ENCODE results near the gene HTT-AS.

Gene HTT-AS

GRCh38 chr4:3121110-3121509 lies 46.8 kb upstream of the HTT-AS start:
- H2BK12ac ChIP-seq (ENCODE audit: low read length) = no peak overlapping the region
- H3K4ac ChIP-seq (ENCODE audit: low read length) = no peak overlapping the region
- H2AK5ac ChIP-seq (ENCODE audit: low read depth, low read length) = no peak overlapping the region
- H3K4me3 ChIP-seq (ENCODE audit: low read length in 2 of 2) = no peak overlapping the region
- H2BK15ac ChIP-seq (ENCODE audit: low read length) = no peak overlapping the region
- no CpG with 5 or more reads among the region's 9 CpGs for WGBS, 2 donors (ENCODE audit: extremely low coverage in 2 of 2, insufficient read length in 2 of 2, insufficient replicate concordance in 1 of 2)
- no peaks in the 10 kb centered on the region for H3K27me3 ChIP-seq (ENCODE audit: control insufficient read depth in 3 of 3, insufficient read depth in 3 of 3, low read depth in 1 of 3, low read length in 3 of 3)
- no peak overlapping the region for H3K4me2 ChIP-seq (ENCODE audit: insufficient read depth, low read length, poor library complexity, severe bottlenecking)
- peaks cover 0 to 4% of the 10 kb centered on the region in 2 donors for H3K9me3 ChIP-seq (replicated peaks in 1 of 2; ENCODE audit: control insufficient read depth in 2 of 2, insufficient read depth in 1 of 2, low read depth in 1 of 2, low read length in 2 of 2)
- no peak overlapping the region for H2BK120ac ChIP-seq (ENCODE audit: low read depth, low read length)
- no peak overlapping the region for H3K23ac ChIP-seq (ENCODE audit: low read depth, low read length, poor library complexity)
- no peak for DNase-seq (ENCODE audit: low spot score)
- H3K4me1 ChIP-seq (ENCODE audit: control insufficient read depth in 2 of 2, insufficient read depth in 1 of 2, low read depth in 1 of 2, low read length in 2 of 2) = no peaks in the 10 kb centered on the region
- H3K79me1 ChIP-seq (ENCODE audit: low read depth, low read length) = peaks cover 2% of the 10 kb centered on the region
- H2AFZ ChIP-seq (ENCODE audit: low read length) = no peak overlapping the region
- H3K36me3 ChIP-seq (replicated peaks in 1 of 2; ENCODE audit: control insufficient read depth in 2 of 2, insufficient read depth in 2 of 2, low read length in 2 of 2) = peaks cover 29 to 94% of the 10 kb centered on the region in 2 donors
- no peak overlapping the region for H3K14ac ChIP-seq (ENCODE audit: low read length)
- H4K91ac ChIP-seq (ENCODE audit: low read depth, low read length, poor library complexity) = no peak overlapping the region
- H4K8ac ChIP-seq (ENCODE audit: low read depth, low read length) = no peak overlapping the region
- no peak overlapping the region for H2BK5ac ChIP-seq (ENCODE audit: low read length)
- H3K9ac ChIP-seq (ENCODE audit: low read depth, low read length, poor library complexity) = no peak overlapping the region
- H3K27ac ChIP-seq (replicated peaks; ENCODE audit: low read length) = no peak overlapping the region
- H3K18ac ChIP-seq (ENCODE audit: low read length) = no peak overlapping the region

GRCh38 chr4:3119464-3119863 lies 45.1 kb upstream of the HTT-AS start:
- Histone ChIP-seq H4K8ac (ENCODE audit: low read depth, low read length) (no peak overlapping the region), H4K91ac (ENCODE audit: low read depth, low read length, poor library complexity) (no peak overlapping the region), H3K4ac (ENCODE audit: low read length) (no peak overlapping the region), H2AFZ (ENCODE audit: low read length) (no peak overlapping the region), H3K4me1 (ENCODE audit: control insufficient read depth in 2 of 2, insufficient read depth in 1 of 2, low read depth in 1 of 2, low read length in 2 of 2) (no peaks in the 10 kb centered on the region), H2BK12ac (ENCODE audit: low read length) (no peak overlapping the region), H3K18ac (ENCODE audit: low read length) (no peak overlapping the region), H3K9me3 (replicated peaks in 1 of 2; ENCODE audit: control insufficient read depth in 2 of 2, insufficient read depth in 1 of 2, low read depth in 1 of 2, low read length in 2 of 2) (peaks cover 0 to 4% of the 10 kb centered on the region in 2 donors), H2BK15ac (ENCODE audit: low read length) (no peak overlapping the region), H3K36me3 (replicated peaks in 1 of 2; ENCODE audit: control insufficient read depth in 2 of 2, insufficient read depth in 2 of 2, low read length in 2 of 2) (peaks cover 35 to 96% of the 10 kb centered on the region in 2 donors), H2BK5ac (ENCODE audit: low read length) (no peak overlapping the region), H3K23ac (ENCODE audit: low read depth, low read length, poor library complexity) (no peak overlapping the region), H3K79me1 (ENCODE audit: low read depth, low read length) (peaks cover 2% of the 10 kb centered on the region), H3K9ac (ENCODE audit: low read depth, low read length, poor library complexity) (no peak overlapping the region), H3K14ac (ENCODE audit: low read length) (no peak overlapping the region), H3K4me2 (ENCODE audit: insufficient read depth, low read length, poor library complexity, severe bottlenecking) (no peak overlapping the region), H3K27ac (replicated peaks; ENCODE audit: low read length) (no peak overlapping the region), H3K4me3 (ENCODE audit: low read length in 2 of 2) (no peak overlapping the region), H2BK120ac (ENCODE audit: low read depth, low read length) (no peak overlapping the region), H2AK5ac (ENCODE audit: low read depth, low read length) (no peak overlapping the region), H3K27me3 (ENCODE audit: control insufficient read depth in 3 of 3, insufficient read depth in 3 of 3, low read depth in 1 of 3, low read length in 3 of 3) (no peaks in the 10 kb centered on the region)
- DNase-seq (ENCODE audit: low spot score) = no peak
- WGBS, 2 donors (ENCODE audit: extremely low coverage in 2 of 2, insufficient read length in 2 of 2, insufficient replicate concordance in 1 of 2) = no CpG with 5 or more reads among the region's 2 CpGs

- no peak overlapping the region for H3K4me2 ChIP-seq (ENCODE audit: insufficient read depth, low read length, poor library complexity, severe bottlenecking)
- DNase-seq (ENCODE audit: low spot score) = no peak
- no peak overlapping the region for H2BK12ac ChIP-seq (ENCODE audit: low read length)
- WGBS, 2 donors (ENCODE audit: extremely low coverage in 2 of 2, insufficient read length in 2 of 2, insufficient replicate concordance in 1 of 2) = no CpG with 5 or more reads among the region's 8 CpGs
- H3K14ac ChIP-seq (ENCODE audit: low read length) = no peak overlapping the region
- no peak overlapping the region for H2AFZ ChIP-seq (ENCODE audit: low read length)
- no peak overlapping the region for H3K27ac ChIP-seq (replicated peaks; ENCODE audit: low read length)
- no peak overlapping the region for H4K91ac ChIP-seq (ENCODE audit: low read depth, low read length, poor library complexity)
- H3K9ac ChIP-seq (ENCODE audit: low read depth, low read length, poor library complexity) = no peak overlapping the region
- no peak overlapping the region for H2BK15ac ChIP-seq (ENCODE audit: low read length)
- H3K36me3 ChIP-seq (replicated peaks in 1 of 2; ENCODE audit: control insufficient read depth in 2 of 2, insufficient read depth in 2 of 2, low read length in 2 of 2) = peaks cover 35 to 97% of the 10 kb centered on the region in 2 donors
- H3K18ac ChIP-seq (ENCODE audit: low read length) = no peak overlapping the region
- no peak overlapping the region for H3K4ac ChIP-seq (ENCODE audit: low read length)
- H2BK5ac ChIP-seq (ENCODE audit: low read length) = no peak overlapping the region
- H4K8ac ChIP-seq (ENCODE audit: low read depth, low read length) = no peak overlapping the region
- H2BK120ac ChIP-seq (ENCODE audit: low read depth, low read length) = no peak overlapping the region
- no peaks in the 10 kb centered on the region for H3K4me1 ChIP-seq (ENCODE audit: control insufficient read depth in 2 of 2, insufficient read depth in 1 of 2, low read depth in 1 of 2, low read length in 2 of 2)
- H3K79me1 ChIP-seq (ENCODE audit: low read depth, low read length) = peaks cover 2% of the 10 kb centered on the region
- H3K4me3 ChIP-seq (ENCODE audit: low read length in 2 of 2) = no peak overlapping the region
- no peak overlapping the region for H2AK5ac ChIP-seq (ENCODE audit: low read depth, low read length)
- no peak overlapping the region for H3K23ac ChIP-seq (ENCODE audit: low read depth, low read length, poor library complexity)
- H3K27me3 ChIP-seq (ENCODE audit: control insufficient read depth in 3 of 3, insufficient read depth in 3 of 3, low read depth in 1 of 3, low read length in 3 of 3) = no peaks in the 10 kb centered on the region
- H3K9me3 ChIP-seq (replicated peaks in 1 of 2; ENCODE audit: control insufficient read depth in 2 of 2, insufficient read depth in 1 of 2, low read depth in 1 of 2, low read length in 2 of 2) = peaks cover 0 to 4% of the 10 kb centered on the region in 2 donors
Observed at GRCh38 chr4:3118312-3118711, 44.0 kb upstream of the HTT-AS start.

GRCh38 chr4:3116955-3117354 lies 42.6 kb upstream of the HTT-AS start:
- H3K4me3 ChIP-seq (ENCODE audit: low read length in 2 of 2) = no peak overlapping the region
- H3K4me2 ChIP-seq (ENCODE audit: insufficient read depth, low read length, poor library complexity, severe bottlenecking) = no peak overlapping the region
- no peak overlapping the region for H2BK5ac ChIP-seq (ENCODE audit: low read length)
- H2AFZ ChIP-seq (ENCODE audit: low read length) = no peak overlapping the region
- H3K27me3 ChIP-seq (ENCODE audit: control insufficient read depth in 3 of 3, insufficient read depth in 3 of 3, low read depth in 1 of 3, low read length in 3 of 3) = no peaks in the 10 kb centered on the region
- H3K4ac ChIP-seq (ENCODE audit: low read length) = no peak overlapping the region
- no peak overlapping the region for H2BK120ac ChIP-seq (ENCODE audit: low read depth, low read length)
- DNase-seq (ENCODE audit: low spot score) = no peak
- no peak overlapping the region for H3K9ac ChIP-seq (ENCODE audit: low read depth, low read length, poor library complexity)
- H3K9me3 ChIP-seq (replicated peaks in 1 of 2; ENCODE audit: control insufficient read depth in 2 of 2, insufficient read depth in 1 of 2, low read depth in 1 of 2, low read length in 2 of 2) = peaks cover 0 to 4% of the 10 kb centered on the region in 2 donors
- H2BK15ac ChIP-seq (ENCODE audit: low read length) = no peak overlapping the region
- no CpG with 5 or more reads among the region's 2 CpGs for WGBS, 2 donors (ENCODE audit: extremely low coverage in 2 of 2, insufficient read length in 2 of 2, insufficient replicate concordance in 1 of 2)
- H4K8ac ChIP-seq (ENCODE audit: low read depth, low read length) = no peak overlapping the region
- H4K91ac ChIP-seq (ENCODE audit: low read depth, low read length, poor library complexity) = no peak overlapping the region
- no peak overlapping the region for H3K18ac ChIP-seq (ENCODE audit: low read length)
- no peaks in the 10 kb centered on the region for H3K4me1 ChIP-seq (ENCODE audit: control insufficient read depth in 2 of 2, insufficient read depth in 1 of 2, low read depth in 1 of 2, low read length in 2 of 2)
- no peak overlapping the region for H3K14ac ChIP-seq (ENCODE audit: low read length)
- H2AK5ac ChIP-seq (ENCODE audit: low read depth, low read length) = no peak overlapping the region
- no peak overlapping the region for H2BK12ac ChIP-seq (ENCODE audit: low read length)
- peaks cover 36 to 97% of the 10 kb centered on the region in 2 donors for H3K36me3 ChIP-seq (replicated peaks in 1 of 2; ENCODE audit: control insufficient read depth in 2 of 2, insufficient read depth in 2 of 2, low read length in 2 of 2)
- H3K27ac ChIP-seq (replicated peaks; ENCODE audit: low read length) = no peak overlapping the region
- H3K79me1 ChIP-seq (ENCODE audit: low read depth, low read length) = peaks cover 2% of the 10 kb centered on the region
- H3K23ac ChIP-seq (ENCODE audit: low read depth, low read length, poor library complexity) = no peak overlapping the region
